ENCODE measurements around the gene CST8.

Gene CST8

DNA sequence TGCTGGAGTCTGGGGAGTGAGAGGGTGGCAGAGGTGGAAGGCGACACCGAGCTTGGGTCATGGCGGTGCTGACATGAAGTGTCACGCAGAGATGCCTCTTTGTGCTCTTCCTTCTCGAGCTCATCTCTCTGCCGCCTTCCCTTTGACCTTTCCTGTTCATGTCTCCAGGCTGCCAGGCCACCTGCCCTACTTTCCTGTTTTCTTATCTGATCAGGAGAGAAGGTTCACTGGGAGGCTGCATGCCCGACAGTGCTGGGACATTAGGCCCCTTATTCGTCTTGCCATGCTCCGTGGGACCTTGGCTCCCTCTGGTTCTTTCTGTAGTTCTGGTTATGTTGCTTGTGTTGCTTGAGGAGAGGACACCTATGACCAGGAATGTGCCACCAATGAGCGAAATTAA, 33.2 kb downstream of the CST8 start:
- DNase-seq (ENCODE audit: low read depth) = no peak

- DNase-seq (ENCODE audit: low read depth) = no peak
Measured at GRCh38 chr20:23526850-23527249, 35.9 kb downstream of the CST8 start.

GRCh38 chr20:23528867-23529431, 38.0 kb downstream of the CST8 start:
- DNase-seq (ENCODE audit: low read depth) = no peak

DNA sequence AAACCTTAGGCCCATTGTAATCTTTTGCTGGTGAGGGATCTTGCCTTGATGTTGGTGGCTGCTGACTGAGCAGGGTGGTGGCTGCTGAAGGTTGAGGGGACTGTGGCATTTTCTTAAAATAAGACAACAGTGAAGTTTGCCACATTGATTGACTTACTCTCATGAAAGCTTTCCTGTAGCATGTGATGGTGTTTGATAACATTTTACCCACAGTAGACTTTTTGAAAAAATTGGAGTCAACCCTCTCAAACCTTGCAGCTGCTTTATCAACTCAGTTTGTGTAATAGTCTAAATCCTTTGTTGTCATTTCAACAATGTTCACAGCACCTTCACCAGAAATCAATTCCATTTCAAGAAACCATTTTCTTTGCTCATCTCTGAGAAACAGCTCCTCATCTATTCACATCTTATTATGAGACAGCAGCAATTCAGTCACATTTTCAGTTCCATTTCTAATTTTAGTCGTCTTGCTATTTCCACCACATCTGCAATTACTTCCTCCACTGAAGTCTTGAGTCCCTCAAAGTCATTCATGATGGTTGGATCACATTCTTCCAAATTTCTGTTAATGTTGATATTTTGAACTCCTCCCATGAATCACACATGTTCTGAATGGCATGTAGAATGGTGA, 40.1 kb downstream of the CST8 start:
- no peak for DNase-seq (ENCODE audit: low read depth)

GRCh38 chr20:23532533-23532932, 41.6 kb downstream of the CST8 start:
- DNase-seq (ENCODE audit: low read depth) = no peak

DNA sequence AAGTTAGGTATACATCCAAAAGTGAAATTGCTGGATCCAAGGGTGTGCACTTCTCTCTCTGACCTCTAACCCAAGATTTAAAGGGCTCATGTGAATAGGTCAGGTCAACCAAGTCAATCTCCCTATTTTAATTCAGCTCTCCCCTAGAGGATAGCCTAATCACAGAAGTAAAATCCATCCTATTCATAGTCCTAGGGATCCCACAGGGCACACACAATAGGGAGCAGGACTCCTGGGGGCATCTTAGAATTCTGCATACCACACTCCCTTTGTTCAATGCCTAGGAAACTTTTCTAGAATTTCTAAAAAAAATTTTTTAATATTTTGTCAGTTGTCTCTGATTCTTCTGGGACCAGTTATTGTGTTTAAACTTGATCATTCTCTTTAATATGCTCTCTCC, 42.2 kb downstream of the CST8 start:
- no peak for DNase-seq (ENCODE audit: low read depth)

- DNase-seq (ENCODE audit: low read depth) = no peak
Measured at GRCh38 chr20:23534801-23535593, 44.1 kb downstream of the CST8 start.

DNA sequence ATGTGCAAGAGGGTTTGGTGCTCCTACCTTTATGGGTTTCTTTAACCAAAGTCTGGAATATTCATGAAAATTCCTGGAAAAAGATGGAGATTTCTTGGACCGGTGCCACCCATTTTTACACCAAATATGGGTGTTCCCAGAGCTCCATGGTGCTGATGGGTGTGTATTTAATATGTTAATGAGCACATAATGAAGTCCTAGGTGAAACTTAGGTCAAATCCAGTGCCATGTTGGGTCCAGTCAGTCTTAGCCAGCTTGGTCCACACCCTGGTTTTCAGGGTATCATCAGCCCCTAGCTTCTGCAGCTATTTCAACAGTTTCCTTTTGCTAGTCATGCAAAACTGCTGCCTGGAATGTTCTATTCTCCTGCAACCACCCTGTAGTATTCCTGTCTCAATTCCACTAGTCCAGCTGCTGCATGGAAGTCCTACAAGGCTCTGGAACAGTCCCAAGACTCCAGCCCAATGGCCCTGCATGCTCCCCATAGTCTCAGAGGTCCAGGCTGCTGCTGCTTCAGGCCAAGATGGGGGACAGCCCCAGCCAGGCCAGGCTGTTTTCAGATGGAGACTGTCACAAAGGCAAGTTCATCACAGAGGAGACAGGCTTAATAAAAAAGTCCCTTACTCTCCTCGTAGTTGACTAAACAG, 45.5 kb downstream of the CST8 start:
- DNase-seq (ENCODE audit: low read depth) = no peak

DNA sequence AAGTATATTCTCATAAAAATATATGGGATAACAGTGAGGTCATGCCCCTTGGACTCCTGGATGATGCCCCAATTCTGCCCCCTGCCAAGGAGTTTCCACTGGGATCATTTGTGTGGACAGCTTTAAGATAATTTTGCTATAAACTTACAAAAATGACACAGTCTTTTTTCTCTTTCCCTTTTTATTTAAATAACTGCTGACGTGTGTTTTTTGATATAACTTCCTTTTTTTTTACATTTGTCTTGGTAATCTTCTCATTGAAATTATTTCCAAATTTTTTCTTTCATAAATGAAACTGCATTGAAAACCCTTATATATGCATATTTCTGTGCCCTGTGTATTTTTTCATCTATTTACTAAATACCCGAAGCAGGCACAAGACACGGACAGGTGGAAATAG, 46.1 kb downstream of the CST8 start:
- no peak for DNase-seq (ENCODE audit: low read depth)

DNA sequence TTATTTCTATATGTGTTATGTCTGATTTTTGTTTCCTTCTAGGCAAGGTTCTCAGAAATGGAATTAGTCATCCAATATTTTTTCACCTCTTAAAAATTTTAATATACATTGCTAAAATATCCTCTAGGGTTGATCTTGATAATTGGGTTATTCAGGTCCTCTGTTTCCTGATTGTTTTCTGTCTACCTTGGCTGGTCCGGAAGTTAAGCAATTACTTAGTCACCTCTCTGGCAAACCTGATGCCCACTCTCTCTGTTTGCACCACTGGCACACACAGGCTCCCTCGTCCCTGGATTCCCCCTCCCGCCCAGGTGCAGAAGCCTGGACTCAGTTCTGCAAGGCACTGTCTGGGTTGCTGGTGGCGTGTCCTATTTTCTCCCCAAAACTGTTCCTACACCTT, 49.7 kb downstream of the CST8 start:
- DNase-seq (ENCODE audit: low read depth) = no peak

- DNase-seq (ENCODE audit: low read depth) = no peak
Measured at GRCh38 chr20:23541330-23541729, 50.4 kb downstream of the CST8 start.

GRCh38 chr20:23541776-23542175, 50.9 kb downstream of the CST8 start:
- DNase-seq (ENCODE audit: low read depth) = no peak

- no peak for DNase-seq (ENCODE audit: low read depth)
Measured at GRCh38 chr20:23542801-23543200, 51.9 kb downstream of the CST8 start.

GRCh38 chr20:23544133-23544532, 53.2 kb downstream of the CST8 start:
- DNase-seq (ENCODE audit: low read depth) = no peak
